ENCODE data around the gene SPATA13.

DNA sequence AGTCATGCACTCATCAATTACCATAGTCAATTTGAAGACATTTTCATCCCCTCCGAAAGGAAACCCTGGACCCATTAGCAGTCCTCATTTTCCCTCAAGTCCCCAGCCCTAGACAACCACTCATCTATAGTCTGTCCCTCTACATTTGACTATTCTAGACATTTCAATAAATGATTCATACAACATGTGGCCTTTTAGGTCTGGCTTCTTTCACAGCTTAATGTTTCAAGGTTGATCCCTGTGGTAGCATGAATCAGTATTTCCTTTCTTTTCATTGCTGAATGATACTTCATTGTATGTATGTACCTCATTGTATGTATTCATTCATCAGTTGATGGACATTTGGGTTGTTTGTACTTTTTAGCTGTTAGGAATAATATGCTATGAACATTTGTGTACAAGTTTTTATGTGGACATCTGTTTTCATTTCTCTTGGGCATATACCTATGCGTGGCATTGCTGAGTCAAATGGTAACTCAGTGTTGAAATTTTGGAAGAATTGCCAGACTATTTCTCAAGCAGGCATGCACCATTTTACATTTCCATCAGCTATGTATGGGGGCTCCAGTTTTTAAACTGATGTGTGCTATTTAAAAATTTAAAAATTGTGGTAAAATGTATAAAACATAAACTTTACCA is 18.4 kb downstream of the SPATA13 start:
- TF ChIP-seq, protein P1, sequence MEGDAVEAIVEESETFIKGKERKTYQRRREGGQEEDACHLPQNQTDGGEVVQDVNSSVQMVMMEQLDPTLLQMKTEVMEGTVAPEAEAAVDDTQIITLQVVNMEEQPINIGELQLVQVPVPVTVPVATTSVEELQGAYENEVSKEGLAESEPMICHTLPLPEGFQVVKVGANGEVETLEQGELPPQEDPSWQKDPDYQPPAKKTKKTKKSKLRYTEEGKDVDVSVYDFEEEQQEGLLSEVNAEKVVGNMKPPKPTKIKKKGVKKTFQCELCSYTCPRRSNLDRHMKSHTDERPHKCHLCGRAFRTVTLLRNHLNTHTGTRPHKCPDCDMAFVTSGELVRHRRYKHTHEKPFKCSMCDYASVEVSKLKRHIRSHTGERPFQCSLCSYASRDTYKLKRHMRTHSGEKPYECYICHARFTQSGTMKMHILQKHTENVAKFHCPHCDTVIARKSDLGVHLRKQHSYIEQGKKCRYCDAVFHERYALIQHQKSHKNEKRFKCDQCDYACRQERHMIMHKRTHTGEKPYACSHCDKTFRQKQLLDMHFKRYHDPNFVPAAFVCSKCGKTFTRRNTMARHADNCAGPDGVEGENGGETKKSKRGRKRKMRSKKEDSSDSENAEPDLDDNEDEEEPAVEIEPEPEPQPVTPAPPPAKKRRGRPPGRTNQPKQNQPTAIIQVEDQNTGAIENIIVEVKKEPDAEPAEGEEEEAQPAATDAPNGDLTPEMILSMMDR (conservative IDR thresholded peaks at IDR 0.05 in 1 of 2, IDR thresholded peaks at IDR 0.05 in 1 of 2; ENCODE audit: extremely low read depth in 1 of 2, insufficient read depth in 1 of 2, low read depth in 1 of 2, low read length in 2 of 2) = no peak
- TF ChIP-seq EZH2 (IDR thresholded peaks at IDR 0.05; ENCODE audit: borderline replicate concordance, low read length) = no peak
